ENCODE measurements around the gene CTTNBP2. TPM values are rescaled to one million over a fixed set of nuclear protein-coding genes. Genes with fewer than 3 reads are reported as not detected.

The CTTNBP2 gene
- total and polyA plus RNA-seq, 7 donors: 0.60 to 11.1 (median 4.9) TPM

GRCh38 chr7:117892821-117893220, 19.6 kb upstream of the CTTNBP2 start:
- intact Hi-C loops (cut with DNase I): no loop called here
- Histone ChIP-seq H3K27ac (no peak overlapping the region), H3K36me3 (no peaks in the 10 kb centered on the region), H3K9me3 (no peaks in the 10 kb centered on the region), H3K4me3 (no peak overlapping the region), H3K27me3 (no peaks in the 10 kb centered on the region), H3K4me1 (no peaks in the 10 kb centered on the region)
- 84 to 87% methylated on average over 2 of the region's 2 CpGs for WGBS, 2 donors
- TF ChIP-seq POLR2A (IDR thresholded peaks at IDR 0.05) (no peak), EP300 (IDR thresholded peaks at IDR 0.05) (no peak), POLR2AphosphoS5 (IDR thresholded peaks at IDR 0.05) (no peak)
- TF ChIP-seq, protein P1, sequence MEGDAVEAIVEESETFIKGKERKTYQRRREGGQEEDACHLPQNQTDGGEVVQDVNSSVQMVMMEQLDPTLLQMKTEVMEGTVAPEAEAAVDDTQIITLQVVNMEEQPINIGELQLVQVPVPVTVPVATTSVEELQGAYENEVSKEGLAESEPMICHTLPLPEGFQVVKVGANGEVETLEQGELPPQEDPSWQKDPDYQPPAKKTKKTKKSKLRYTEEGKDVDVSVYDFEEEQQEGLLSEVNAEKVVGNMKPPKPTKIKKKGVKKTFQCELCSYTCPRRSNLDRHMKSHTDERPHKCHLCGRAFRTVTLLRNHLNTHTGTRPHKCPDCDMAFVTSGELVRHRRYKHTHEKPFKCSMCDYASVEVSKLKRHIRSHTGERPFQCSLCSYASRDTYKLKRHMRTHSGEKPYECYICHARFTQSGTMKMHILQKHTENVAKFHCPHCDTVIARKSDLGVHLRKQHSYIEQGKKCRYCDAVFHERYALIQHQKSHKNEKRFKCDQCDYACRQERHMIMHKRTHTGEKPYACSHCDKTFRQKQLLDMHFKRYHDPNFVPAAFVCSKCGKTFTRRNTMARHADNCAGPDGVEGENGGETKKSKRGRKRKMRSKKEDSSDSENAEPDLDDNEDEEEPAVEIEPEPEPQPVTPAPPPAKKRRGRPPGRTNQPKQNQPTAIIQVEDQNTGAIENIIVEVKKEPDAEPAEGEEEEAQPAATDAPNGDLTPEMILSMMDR (IDR thresholded peaks at IDR 0.05): no peak
- no peak for DNase-seq

DNA sequence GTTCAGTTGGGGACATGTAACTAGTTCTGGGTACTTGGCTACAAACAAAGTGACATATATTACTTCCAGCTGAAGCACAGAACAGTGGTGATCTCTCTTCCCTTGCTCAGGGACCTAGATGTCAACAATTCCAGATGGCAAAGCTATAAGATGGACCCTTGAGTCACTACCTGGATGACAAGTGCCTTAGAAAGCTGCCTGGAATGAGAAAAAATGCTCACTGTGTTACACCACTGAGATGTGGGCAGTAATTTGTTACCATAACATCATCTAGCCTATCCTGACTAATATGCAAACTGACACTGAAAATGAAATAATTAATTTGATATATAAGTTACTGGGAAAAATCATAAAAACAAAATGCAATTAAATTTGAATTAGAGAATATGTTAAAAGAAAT, 16.4 kb upstream of the CTTNBP2 start:
- no peaks in the 10 kb centered on the region for H3K9me3 ChIP-seq
- H3K4me1 ChIP-seq: no peaks in the 10 kb centered on the region
- H3K27ac ChIP-seq: no peak overlapping the region
- TF ChIP-seq, protein P1 (IDR thresholded peaks at IDR 0.05): no peak
- TF ChIP-seq POLR2A (IDR thresholded peaks at IDR 0.05) (no peak), EP300 (IDR thresholded peaks at IDR 0.05) (no peak), POLR2AphosphoS5 (IDR thresholded peaks at IDR 0.05) (no peak)
- H3K27me3 ChIP-seq: no peaks in the 10 kb centered on the region
- no peak overlapping the region for H3K4me3 ChIP-seq
- no peaks in the 10 kb centered on the region for H3K36me3 ChIP-seq
- intact Hi-C loops (cut with DNase I): no loop called here
- no peak for DNase-seq

- Histone ChIP-seq H3K9me3 (no peaks in the 10 kb centered on the region), H3K27ac (no peak overlapping the region), H3K4me3 (no peak overlapping the region), H3K4me1 (no peaks in the 10 kb centered on the region), H3K27me3 (no peaks in the 10 kb centered on the region), H3K36me3 (no peaks in the 10 kb centered on the region)
- intact Hi-C loops (cut with DNase I): no loop called here
- TF ChIP-seq, protein P1 (IDR thresholded peaks at IDR 0.05): no peak
- TF ChIP-seq POLR2A (IDR thresholded peaks at IDR 0.05): no peak
- TF ChIP-seq POLR2AphosphoS5 (IDR thresholded peaks at IDR 0.05): no peak
- TF ChIP-seq EP300 (IDR thresholded peaks at IDR 0.05): no peak
- no peak for DNase-seq
- 91 to 96% methylated on average over 1 of the region's 1 CpG for WGBS, 2 donors
Measured at GRCh38 chr7:117888627-117889026, 15.4 kb upstream of the CTTNBP2 start.

GRCh38 chr7:117882594-117882993, 9.4 kb upstream of the CTTNBP2 start:
- Histone ChIP-seq H3K27me3 (no peaks in the 10 kb centered on the region), H3K9me3 (no peaks in the 10 kb centered on the region), H3K4me3 (no peak overlapping the region), H3K4me1 (no peaks in the 10 kb centered on the region), H3K36me3 (no peaks in the 10 kb centered on the region), H3K27ac (no peak overlapping the region)
- no peak for DNase-seq
- WGBS, 2 donors: 94 to 95% methylated on average over 2 of the region's 2 CpGs
- TF ChIP-seq, protein P1 (IDR thresholded peaks at IDR 0.05): no peak
- TF ChIP-seq POLR2AphosphoS5 (IDR thresholded peaks at IDR 0.05) (no peak), POLR2A (IDR thresholded peaks at IDR 0.05) (no peak), EP300 (IDR thresholded peaks at IDR 0.05) (no peak)
- intact Hi-C loops (cut with DNase I): no loop called here

GRCh38 chr7:117876761-117877160, 3.5 kb upstream of the CTTNBP2 start:
- no peaks in the 10 kb centered on the region for H3K27me3 ChIP-seq
- no peak overlapping the region for H3K4me3 ChIP-seq
- no peaks in the 10 kb centered on the region for H3K36me3 ChIP-seq
- H3K27ac ChIP-seq: no peak overlapping the region
- TF ChIP-seq POLR2AphosphoS5 (IDR thresholded peaks at IDR 0.05) (no peak), EP300 (IDR thresholded peaks at IDR 0.05) (no peak), POLR2A (IDR thresholded peaks at IDR 0.05) (no peak)
- TF ChIP-seq, protein P1 (IDR thresholded peaks at IDR 0.05): no peak
- intact Hi-C loops (cut with DNase I): loop anchor here (10.0 kb wide), 2 partner anchors 52 to 308 kb away; partner anchors contain the start of gene LSM8
- WGBS, 2 donors: 88 to 92% methylated on average over 1 of the region's 1 CpG
- DNase-seq: no peak
- peaks cover 0 to 15% (median 13%) of the 10 kb centered on the region in 4 donors for H3K4me1 ChIP-seq
- H3K9me3 ChIP-seq: no peaks in the 10 kb centered on the region
